HEK293 (cell line): Measurements from ENCODE around the gene IL9.

Experiments
- EGR2 ChIP-seq: fragments of 450-650 bp; formaldehyde crosslinking; IDR thresholded peaks from 2 replicates; pipeline ENCODE4 v1.5.1; 2016; ENCODE audit warnings: low read depth, missing biosample characterization, missing genetic modification characterization
- GLI4 ChIP-seq: fragments of 450-650 bp; formaldehyde crosslinking; IDR thresholded peaks from 2 replicates; pipeline ENCODE4 v1.5.1; 2016; ENCODE audit warnings: missing biosample characterization, missing genetic modification characterization
- OSR2 ChIP-seq: fragments of 450-650 bp; formaldehyde crosslinking; IDR thresholded peaks from 2 replicates; pipeline ENCODE4 v1.5.1; 2016; ENCODE audit warnings: missing biosample characterization, missing genetic modification characterization
- SP3 ChIP-seq: fragments of 450-650 bp; formaldehyde crosslinking; IDR thresholded peaks from 2 replicates; pipeline ENCODE4 v1.5.1; 2016; ENCODE audit warnings: missing biosample characterization, missing genetic modification characterization
- YY2 ChIP-seq: fragments of 450-650 bp; formaldehyde crosslinking; IDR thresholded peaks from 2 replicates; pipeline ENCODE4 v1.5.1; 2016; ENCODE audit warnings: missing biosample characterization, missing genetic modification characterization
- ZBTB20 ChIP-seq: fragments of 450-650 bp; formaldehyde crosslinking; IDR thresholded peaks from 2 replicates; pipeline ENCODE4 v1.5.1; 2016; ENCODE audit warnings: missing biosample characterization, missing genetic modification characterization
- ZBTB21 ChIP-seq: fragments of 450-650 bp; formaldehyde crosslinking; IDR thresholded peaks from 2 replicates; pipeline ENCODE4 v1.5.1; 2017; ENCODE audit warnings: missing biosample characterization, missing genetic modification characterization
- ZFP37 ChIP-seq: fragments of 450-650 bp; formaldehyde crosslinking; IDR thresholded peaks from 2 replicates; pipeline ENCODE4 v1.5.1; 2016; ENCODE audit warnings: missing biosample characterization, missing genetic modification characterization
- ZIC2 ChIP-seq: fragments of 450-650 bp; formaldehyde crosslinking; IDR thresholded peaks from 2 replicates; pipeline ENCODE4 v1.5.1; 2016; ENCODE audit warnings: missing biosample characterization, missing genetic modification characterization
- ZNF174 ChIP-seq: fragments of 450-650 bp; formaldehyde crosslinking; IDR thresholded peaks from 2 replicates; pipeline ENCODE4 v1.5.0; 2017; ENCODE audit warnings: missing biosample characterization, mild to moderate bottlenecking, missing genetic modification characterization
- ZNF184 ChIP-seq: fragments of 450-650 bp; IDR thresholded peaks from 2 replicates; pipeline ENCODE4 v1.5.1; 2018; ENCODE audit warnings: missing biosample characterization, mild to moderate bottlenecking, missing genetic modification characterization
- ZNF394 ChIP-seq: fragments of 450-650 bp; formaldehyde crosslinking; IDR thresholded peaks from 2 replicates; pipeline ENCODE4 v1.5.1; 2016; ENCODE audit warnings: missing biosample characterization, missing genetic modification characterization, mild to moderate bottlenecking, moderate library complexity, borderline replicate concordance
- ZNF423 ChIP-seq: fragments of 450-650 bp; formaldehyde crosslinking; IDR thresholded peaks from 2 replicates; pipeline ENCODE4 v1.5.1; 2016; ENCODE audit warnings: missing biosample characterization, missing genetic modification characterization
- ZNF529 ChIP-seq: fragments of 450-650 bp; formaldehyde crosslinking; IDR thresholded peaks from 2 replicates; pipeline ENCODE4 v1.5.1; 2017; ENCODE audit warnings: missing genetic modification characterization, missing biosample characterization; ENCODE audit not compliant: insufficient replicate concordance
- ZNF548 ChIP-seq: fragments of 450-650 bp; formaldehyde crosslinking; IDR thresholded peaks from 2 replicates; pipeline ENCODE4 v1.5.1; 2016; ENCODE audit warnings: missing biosample characterization, missing genetic modification characterization
- ZNF561 ChIP-seq: fragments of 450-650 bp; IDR thresholded peaks from 2 replicates; pipeline ENCODE4 v1.5.1; 2018; ENCODE audit warnings: missing biosample characterization, missing genetic modification characterization, borderline replicate concordance
- ZNF571 ChIP-seq: fragments of 450-650 bp; formaldehyde crosslinking; IDR thresholded peaks from 2 replicates; pipeline ENCODE4 v1.5.0; 2017; ENCODE audit warnings: missing biosample characterization, missing genetic modification characterization
- ZNF660 ChIP-seq: fragments of 450-650 bp; IDR thresholded peaks from 2 replicates; pipeline ENCODE4 v1.5.1; 2018; ENCODE audit warnings: missing biosample characterization, mild to moderate bottlenecking, missing genetic modification characterization
- ZNF701 ChIP-seq: fragments of 450-650 bp; formaldehyde crosslinking; IDR thresholded peaks from 2 replicates; pipeline ENCODE4 v1.5.1; 2016; ENCODE audit warnings: missing biosample characterization, missing genetic modification characterization
- TF ChIP-seq, protein P1 (sequence below): fragments of 450-650 bp; formaldehyde crosslinking; IDR thresholded peaks from 2 replicates; pipeline ENCODE4 v1.5.1; 2016; ENCODE audit warnings: missing biosample characterization, missing genetic modification characterization
- TF ChIP-seq, protein P2 (sequence below): fragments of 450-650 bp; formaldehyde crosslinking; IDR thresholded peaks from 2 replicates; pipeline ENCODE4 v1.5.1; 2016; ENCODE audit warnings: missing biosample characterization, missing genetic modification characterization
- TF ChIP-seq, protein P3 (sequence below): fragments of 450-650 bp; formaldehyde crosslinking; IDR thresholded peaks from 2 replicates; pipeline ENCODE4 v1.5.1; 2016; ENCODE audit warnings: missing biosample characterization, missing genetic modification characterization
- TF ChIP-seq, protein P4 (sequence below): fragments of 450-650 bp; formaldehyde crosslinking; conservative IDR thresholded peaks from 2 replicates; pipeline ENCODE4 v1.5.1; 2016; ENCODE audit warnings: low read depth, missing biosample characterization, missing genetic modification characterization
- TF ChIP-seq, protein P5 (sequence below): fragments of 450-650 bp; formaldehyde crosslinking; IDR thresholded peaks from 2 replicates; pipeline ENCODE4 v1.5.1; 2017; ENCODE audit warnings: missing biosample characterization, missing genetic modification characterization
- TF ChIP-seq, protein P6 (sequence below): fragments of 450-650 bp; formaldehyde crosslinking; optimal IDR thresholded peaks from 2 replicates; pipeline ENCODE3; 2016; ENCODE audit warnings: missing biosample characterization, mild to moderate bottlenecking, missing genetic modification characterization

Gene IL9

DNA sequence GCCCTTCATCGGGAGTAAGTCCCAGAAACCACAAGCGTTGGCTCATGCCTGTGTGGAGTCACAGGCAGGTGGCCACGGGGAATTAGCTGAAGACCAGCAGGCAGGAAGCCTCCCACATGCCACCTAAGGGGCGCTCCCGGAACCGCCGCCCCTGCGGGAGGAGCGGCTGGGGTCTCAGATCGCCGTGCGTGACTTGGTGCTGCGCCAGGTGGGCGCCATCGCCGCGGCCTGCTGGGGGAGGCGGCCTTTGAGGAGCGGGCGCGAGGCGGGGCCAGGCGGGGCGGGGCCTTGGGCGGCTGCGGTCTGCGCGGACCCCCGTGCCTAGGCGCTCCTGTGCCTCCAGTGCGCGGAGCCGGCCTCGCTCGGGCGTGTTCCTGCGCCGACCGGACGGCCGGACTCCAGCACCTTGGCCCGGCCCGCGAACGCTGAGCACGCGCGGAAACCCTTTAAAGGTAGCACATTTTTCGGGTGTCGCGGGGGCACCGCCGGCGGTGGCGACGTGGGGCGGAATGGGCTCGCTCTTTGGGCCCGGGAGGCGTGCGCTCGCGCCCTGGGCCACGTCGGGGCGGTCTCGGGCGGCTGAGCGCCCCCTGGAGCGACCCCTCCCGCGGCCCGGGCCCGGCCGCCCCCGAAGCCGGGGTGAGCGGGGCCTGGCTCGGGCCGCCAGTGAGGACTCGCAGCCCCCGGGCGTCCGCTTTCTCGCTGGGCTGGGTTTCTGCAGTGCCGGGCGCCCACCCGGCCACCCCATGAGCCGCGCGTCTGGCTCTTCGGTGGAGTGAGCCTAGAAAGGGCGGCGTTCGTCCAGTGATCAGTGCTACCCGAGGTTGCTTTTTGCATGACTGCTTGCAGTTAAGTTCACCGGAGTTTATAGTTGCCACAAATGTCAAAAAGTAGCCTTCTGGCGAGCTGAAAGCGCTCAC lies 34.6 kb upstream of the IL9 start (continued):
- TF ChIP-seq, protein P1, sequence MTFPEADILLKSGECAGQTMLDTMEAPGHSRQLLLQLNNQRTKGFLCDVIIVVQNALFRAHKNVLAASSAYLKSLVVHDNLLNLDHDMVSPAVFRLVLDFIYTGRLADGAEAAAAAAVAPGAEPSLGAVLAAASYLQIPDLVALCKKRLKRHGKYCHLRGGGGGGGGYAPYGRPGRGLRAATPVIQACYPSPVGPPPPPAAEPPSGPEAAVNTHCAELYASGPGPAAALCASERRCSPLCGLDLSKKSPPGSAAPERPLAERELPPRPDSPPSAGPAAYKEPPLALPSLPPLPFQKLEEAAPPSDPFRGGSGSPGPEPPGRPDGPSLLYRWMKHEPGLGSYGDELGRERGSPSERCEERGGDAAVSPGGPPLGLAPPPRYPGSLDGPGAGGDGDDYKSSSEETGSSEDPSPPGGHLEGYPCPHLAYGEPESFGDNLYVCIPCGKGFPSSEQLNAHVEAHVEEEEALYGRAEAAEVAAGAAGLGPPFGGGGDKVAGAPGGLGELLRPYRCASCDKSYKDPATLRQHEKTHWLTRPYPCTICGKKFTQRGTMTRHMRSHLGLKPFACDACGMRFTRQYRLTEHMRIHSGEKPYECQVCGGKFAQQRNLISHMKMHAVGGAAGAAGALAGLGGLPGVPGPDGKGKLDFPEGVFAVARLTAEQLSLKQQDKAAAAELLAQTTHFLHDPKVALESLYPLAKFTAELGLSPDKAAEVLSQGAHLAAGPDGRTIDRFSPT (tag by site-specific recombination), result peak; percentile 67; the same call in 1 of the 2 replicates
- no peak for TF ChIP-seq ZNF184
- peak; percentile 41; the same call in 1 of the 2 replicates for TF ChIP-seq ZBTB20 (tag by site-specific recombination)
- TF ChIP-seq, protein P2, sequence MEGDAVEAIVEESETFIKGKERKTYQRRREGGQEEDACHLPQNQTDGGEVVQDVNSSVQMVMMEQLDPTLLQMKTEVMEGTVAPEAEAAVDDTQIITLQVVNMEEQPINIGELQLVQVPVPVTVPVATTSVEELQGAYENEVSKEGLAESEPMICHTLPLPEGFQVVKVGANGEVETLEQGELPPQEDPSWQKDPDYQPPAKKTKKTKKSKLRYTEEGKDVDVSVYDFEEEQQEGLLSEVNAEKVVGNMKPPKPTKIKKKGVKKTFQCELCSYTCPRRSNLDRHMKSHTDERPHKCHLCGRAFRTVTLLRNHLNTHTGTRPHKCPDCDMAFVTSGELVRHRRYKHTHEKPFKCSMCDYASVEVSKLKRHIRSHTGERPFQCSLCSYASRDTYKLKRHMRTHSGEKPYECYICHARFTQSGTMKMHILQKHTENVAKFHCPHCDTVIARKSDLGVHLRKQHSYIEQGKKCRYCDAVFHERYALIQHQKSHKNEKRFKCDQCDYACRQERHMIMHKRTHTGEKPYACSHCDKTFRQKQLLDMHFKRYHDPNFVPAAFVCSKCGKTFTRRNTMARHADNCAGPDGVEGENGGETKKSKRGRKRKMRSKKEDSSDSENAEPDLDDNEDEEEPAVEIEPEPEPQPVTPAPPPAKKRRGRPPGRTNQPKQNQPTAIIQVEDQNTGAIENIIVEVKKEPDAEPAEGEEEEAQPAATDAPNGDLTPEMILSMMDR (tag by site-specific recombination), result peak; percentile 72
- TF ChIP-seq ZNF423 (tag by site-specific recombination), result 0 out of 2 replicates have a peak, but pooled peaks have one; percentile 32
- no peak for TF ChIP-seq ZNF701 (tag by site-specific recombination)
- TF ChIP-seq ZNF571 (tag by site-specific recombination), result no peak
- TF ChIP-seq ZNF529, result no peak
- 0 out of 2 replicates have a peak, but pooled peaks have one; percentile 24 for TF ChIP-seq EGR2 (tag by site-specific recombination)
- no peak for TF ChIP-seq GLI4
- 0 out of 2 replicates have a peak, but pooled peaks have one; percentile 35 for TF ChIP-seq ZNF174
- TF ChIP-seq ZNF394 (tag by site-specific recombination), result peak; percentile 48; the same call in 1 of the 2 replicates
- TF ChIP-seq, protein P3, sequence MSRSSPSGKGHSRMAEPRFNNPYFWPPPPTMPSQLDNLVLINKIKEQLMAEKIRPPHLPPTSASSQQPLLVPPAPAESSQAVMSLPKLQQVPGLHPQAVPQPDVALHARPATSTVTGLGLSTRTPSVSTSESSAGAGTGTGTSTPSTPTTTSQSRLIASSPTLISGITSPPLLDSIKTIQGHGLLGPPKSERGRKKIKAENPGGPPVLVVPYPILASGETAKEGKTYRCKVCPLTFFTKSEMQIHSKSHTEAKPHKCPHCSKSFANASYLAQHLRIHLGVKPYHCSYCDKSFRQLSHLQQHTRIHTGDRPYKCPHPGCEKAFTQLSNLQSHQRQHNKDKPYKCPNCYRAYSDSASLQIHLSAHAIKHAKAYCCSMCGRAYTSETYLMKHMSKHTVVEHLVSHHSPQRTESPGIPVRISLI (tag by site-specific recombination), result no peak
- no peak for TF ChIP-seq YY2 (tag by site-specific recombination)
- TF ChIP-seq ZNF548 (tag by site-specific recombination), result no peak
- TF ChIP-seq ZFP37 (tag by site-specific recombination), result no peak
- peak; percentile 86; the same call in 1 of the 2 replicates for TF ChIP-seq ZNF561 (tag by site-specific recombination)
- TF ChIP-seq ZNF660 (tag by site-specific recombination), result peak; percentile 48
- no peak for TF ChIP-seq ZBTB21 (tag by site-specific recombination)
- TF ChIP-seq, protein P4, sequence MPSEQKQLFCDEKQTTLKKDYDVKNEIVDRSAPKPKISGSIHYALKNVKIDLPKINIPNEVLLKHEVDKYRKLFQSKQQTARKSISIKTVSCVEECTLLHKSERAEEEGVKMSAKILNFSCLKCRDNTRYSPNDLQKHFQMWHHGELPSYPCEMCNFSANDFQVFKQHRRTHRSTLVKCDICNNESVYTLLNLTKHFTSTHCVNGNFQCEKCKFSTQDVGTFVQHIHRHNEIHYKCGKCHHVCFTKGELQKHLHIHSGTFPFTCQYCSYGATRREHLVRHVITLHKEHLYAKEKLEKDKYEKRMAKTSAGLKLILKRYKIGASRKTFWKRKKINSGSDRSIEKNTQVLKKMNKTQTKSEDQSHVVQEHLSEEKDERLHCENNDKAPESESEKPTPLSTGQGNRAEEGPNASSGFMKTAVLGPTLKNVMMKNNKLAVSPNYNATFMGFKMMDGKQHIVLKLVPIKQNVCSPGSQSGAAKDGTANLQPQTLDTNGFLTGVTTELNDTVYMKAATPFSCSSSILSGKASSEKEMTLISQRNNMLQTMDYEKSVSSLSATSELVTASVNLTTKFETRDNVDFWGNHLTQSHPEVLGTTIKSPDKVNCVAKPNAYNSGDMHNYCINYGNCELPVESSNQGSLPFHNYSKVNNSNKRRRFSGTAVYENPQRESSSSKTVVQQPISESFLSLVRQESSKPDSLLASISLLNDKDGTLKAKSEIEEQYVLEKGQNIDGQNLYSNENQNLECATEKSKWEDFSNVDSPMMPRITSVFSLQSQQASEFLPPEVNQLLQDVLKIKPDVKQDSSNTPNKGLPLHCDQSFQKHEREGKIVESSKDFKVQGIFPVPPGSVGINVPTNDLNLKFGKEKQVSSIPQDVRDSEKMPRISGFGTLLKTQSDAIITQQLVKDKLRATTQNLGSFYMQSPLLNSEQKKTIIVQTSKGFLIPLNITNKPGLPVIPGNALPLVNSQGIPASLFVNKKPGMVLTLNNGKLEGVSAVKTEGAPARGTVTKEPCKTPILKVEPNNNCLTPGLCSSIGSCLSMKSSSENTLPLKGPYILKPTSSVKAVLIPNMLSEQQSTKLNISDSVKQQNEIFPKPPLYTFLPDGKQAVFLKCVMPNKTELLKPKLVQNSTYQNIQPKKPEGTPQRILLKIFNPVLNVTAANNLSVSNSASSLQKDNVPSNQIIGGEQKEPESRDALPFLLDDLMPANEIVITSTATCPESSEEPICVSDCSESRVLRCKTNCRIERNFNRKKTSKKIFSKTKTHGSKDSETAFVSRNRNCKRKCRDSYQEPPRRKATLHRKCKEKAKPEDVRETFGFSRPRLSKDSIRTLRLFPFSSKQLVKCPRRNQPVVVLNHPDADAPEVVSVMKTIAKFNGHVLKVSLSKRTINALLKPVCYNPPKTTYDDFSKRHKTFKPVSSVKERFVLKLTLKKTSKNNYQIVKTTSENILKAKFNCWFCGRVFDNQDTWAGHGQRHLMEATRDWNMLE (tag by site-specific recombination), result peak; percentile 41; the same call in 1 of the 2 replicates
- TF ChIP-seq ZIC2, result peak; percentile 95
- TF ChIP-seq, protein P5, sequence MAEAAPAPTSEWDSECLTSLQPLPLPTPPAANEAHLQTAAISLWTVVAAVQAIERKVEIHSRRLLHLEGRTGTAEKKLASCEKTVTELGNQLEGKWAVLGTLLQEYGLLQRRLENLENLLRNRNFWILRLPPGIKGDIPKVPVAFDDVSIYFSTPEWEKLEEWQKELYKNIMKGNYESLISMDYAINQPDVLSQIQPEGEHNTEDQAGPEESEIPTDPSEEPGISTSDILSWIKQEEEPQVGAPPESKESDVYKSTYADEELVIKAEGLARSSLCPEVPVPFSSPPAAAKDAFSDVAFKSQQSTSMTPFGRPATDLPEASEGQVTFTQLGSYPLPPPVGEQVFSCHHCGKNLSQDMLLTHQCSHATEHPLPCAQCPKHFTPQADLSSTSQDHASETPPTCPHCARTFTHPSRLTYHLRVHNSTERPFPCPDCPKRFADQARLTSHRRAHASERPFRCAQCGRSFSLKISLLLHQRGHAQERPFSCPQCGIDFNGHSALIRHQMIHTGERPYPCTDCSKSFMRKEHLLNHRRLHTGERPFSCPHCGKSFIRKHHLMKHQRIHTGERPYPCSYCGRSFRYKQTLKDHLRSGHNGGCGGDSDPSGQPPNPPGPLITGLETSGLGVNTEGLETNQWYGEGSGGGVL, result peak; percentile 61
- peak; percentile 83 for TF ChIP-seq OSR2
- peak; percentile 62 for TF ChIP-seq SP3 (tag by site-specific recombination)
- TF ChIP-seq, protein P6, sequence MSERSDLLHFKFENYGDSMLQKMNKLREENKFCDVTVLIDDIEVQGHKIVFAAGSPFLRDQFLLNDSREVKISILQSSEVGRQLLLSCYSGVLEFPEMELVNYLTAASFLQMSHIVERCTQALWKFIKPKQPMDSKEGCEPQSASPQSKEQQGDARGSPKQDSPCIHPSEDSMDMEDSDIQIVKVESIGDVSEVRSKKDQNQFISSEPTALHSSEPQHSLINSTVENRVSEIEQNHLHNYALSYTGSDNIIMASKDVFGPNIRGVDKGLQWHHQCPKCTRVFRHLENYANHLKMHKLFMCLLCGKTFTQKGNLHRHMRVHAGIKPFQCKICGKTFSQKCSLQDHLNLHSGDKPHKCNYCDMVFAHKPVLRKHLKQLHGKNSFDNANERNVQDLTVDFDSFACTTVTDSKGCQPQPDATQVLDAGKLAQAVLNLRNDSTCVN, result peak; percentile 92
